Stimulated activated CD8-positive, alpha-beta memory T cell treated with anti-CD3 and anti-CD28 coated beads, Interleukin-15, amount 100 ng/mL, for 24 hours (primary cell): Measurements from ENCODE around the gene EFCAB11.

ENCODE experiments used
- DNase-seq: peaks from one replicate; pipeline ENCODE4 v3.0.0-alpha.2; 2020; ENCODE audit warnings: low read depth

EFCAB11 gene

GRCh38 chr14:89814126-89814525 lies 140.4 kb downstream of the EFCAB11 start:
- DNase-seq: no peak

GRCh38 chr14:89813617-89814031 lies 140.9 kb downstream of the EFCAB11 start:
- DNase-seq: no peak

- DNase-seq: no peak
Measured at GRCh38 chr14:89811954-89812575, 142.5 kb downstream of the EFCAB11 start.

GRCh38 chr14:89810101-89810500 lies 144.4 kb downstream of the EFCAB11 start:
- no peak for DNase-seq

- DNase-seq: no peak
Measured at GRCh38 chr14:89807892-89808291, 146.6 kb downstream of the EFCAB11 start.

- DNase-seq: no peak
Measured at GRCh38 chr14:89807151-89807550, 147.4 kb downstream of the EFCAB11 start.

GRCh38 chr14:89806451-89806850 lies 148.1 kb downstream of the EFCAB11 start:
- DNase-seq: no peak

- DNase-seq: no peak
Measured at GRCh38 chr14:89805501-89805900, 149.0 kb downstream of the EFCAB11 start.

- DNase-seq: no peak
Measured at GRCh38 chr14:89803542-89803941, 151.0 kb downstream of the EFCAB11 start.

GRCh38 chr14:89801136-89801535 lies 153.4 kb downstream of the EFCAB11 start:
- no peak for DNase-seq

- no peak for DNase-seq
Measured at GRCh38 chr14:89798212-89798773, 156.2 kb downstream of the EFCAB11 start.

GRCh38 chr14:89797148-89797547 lies 157.4 kb downstream of the EFCAB11 start:
- DNase-seq: no peak

- no peak for DNase-seq
Measured at GRCh38 chr14:89794096-89794495, 160.4 kb downstream of the EFCAB11 start.

- DNase-seq: no peak
Measured at GRCh38 chr14:89793367-89793716, 161.2 kb downstream of the EFCAB11 start.

- no peak for DNase-seq
Measured at GRCh38 chr14:89792489-89793366, 161.8 kb downstream of the EFCAB11 start.

- no peak for DNase-seq
Measured at GRCh38 chr14:89787525-89787924, 167.0 kb downstream of the EFCAB11 start.

GRCh38 chr14:89781046-89781445 lies 173.5 kb downstream of the EFCAB11 start:
- DNase-seq: no peak

- DNase-seq: no peak
Measured at GRCh38 chr14:89779707-89780106, 174.8 kb downstream of the EFCAB11 start.

- DNase-seq: no peak
Measured at GRCh38 chr14:89775946-89776345, 178.6 kb downstream of the EFCAB11 start.

- DNase-seq: no peak
Measured at GRCh38 chr14:89775151-89775550, 179.4 kb downstream of the EFCAB11 start.

GRCh38 chr14:89773644-89774316 lies 180.8 kb downstream of the EFCAB11 start:
- peak; percentile 18 for DNase-seq

- no peak for DNase-seq
Measured at GRCh38 chr14:89773151-89773550, 181.4 kb downstream of the EFCAB11 start.

- DNase-seq: no peak
Measured at GRCh38 chr14:89771251-89771650, 183.3 kb downstream of the EFCAB11 start.
